Activated naive CD4-positive, alpha-beta T cell treated with anti-CD3 and anti-CD28 coated beads, Interleukin-2, amount 10 ng/mL, durations not matched to agents 5 hours and 36 hours (primary cell): ENCODE results near the gene COBL. TPM values are rescaled to one million over a fixed set of nuclear protein-coding genes. Genes with fewer than 3 reads are reported as not detected.

Experiments
- total RNA-seq, 2 experiments: library from RNA; stranded (reverse); gene quantifications; one replicate each; pipeline ENCODE4 v1.2.3, GENCODE V29; 2021

The COBL gene
- not detected for total RNA-seq

GRCh38 chr7:51316666-51317581 lies at the start of gene COBL:
COBL (minus strand) TSS chr7:51316809; CDS start chr7:51316633, 176 bp downstream.

